HEK293 (cell line): ENCODE results near the gene GNL2.

Experiments used
- CTCF ChIA-PET: fragments of 350-600 bp; formaldehyde crosslinking; extraction: SDS; loops from one replicate; lab custom pipeline; 2021; ENCODE audit warnings: antibody characterized with exemption; lab: Yijun Ruan, JAX
- POLR2A ChIA-PET: fragments of 300-600 bp; formaldehyde crosslinking; extraction: SDS; loops from one replicate; lab custom pipeline; 2020; ENCODE audit warnings: antibody characterized with exemption, inconsistent platforms; lab: Yijun Ruan, JAX
- H3K27ac ChIP-seq: fragments of 200-500 bp; sonication (Bioruptor generic); 2 replicates; pipeline ENCODE4 v1.5.1; 2014; ENCODE audit warnings: low read depth, low read length, control low read depth, inconsistent platforms; ENCODE audit errors: extremely low read depth
- H3K36me3 ChIP-seq, 2 experiments: fragments of 200-500 bp in 1 of 2; sonication (Bioruptor generic) in 1 of 2; 1 replicate in 1 of 2; 2 replicates in 1 of 2; pipeline ENCODE4 v1.5.1; 2014 to 2017; ENCODE audit warnings: inconsistent platforms in 2 of 2, low read length in 2 of 2; ENCODE audit not compliant: control insufficient read depth in 2 of 2, insufficient read depth in 1 of 2
- H3K4me1 ChIP-seq: fragments of 200-500 bp; sonication (Bioruptor generic); 2 replicates; pipeline ENCODE4 v1.5.1; 2014; ENCODE audit warnings: mild to moderate bottlenecking, low read length, inconsistent platforms; ENCODE audit not compliant: control insufficient read depth, insufficient read depth
- H3K4me3 ChIP-seq: 2 replicates; pipeline ENCODE4 v1.5.1; 2011; ENCODE audit warnings: low read depth, mild to moderate bottlenecking, control low read depth, low read length, moderate library complexity
- H3K9me3 ChIP-seq: fragments of 200-500 bp; sonication (Bioruptor generic); 2 replicates; pipeline ENCODE4 v1.5.1; 2014; ENCODE audit warnings: low read depth, low read length, inconsistent platforms; ENCODE audit not compliant: control insufficient read depth, insufficient read depth
- BCL6B ChIP-seq: fragments of 450-650 bp; formaldehyde crosslinking; IDR thresholded peaks from 2 replicates; pipeline ENCODE4 v1.5.1; 2017; ENCODE audit warnings: missing biosample characterization, missing genetic modification characterization
- EGR2 ChIP-seq: fragments of 450-650 bp; formaldehyde crosslinking; IDR thresholded peaks from 2 replicates; pipeline ENCODE4 v1.5.1; 2016; ENCODE audit warnings: low read depth, missing biosample characterization, missing genetic modification characterization
- HOXA7 ChIP-seq: sonication (generic); formaldehyde crosslinking; IDR thresholded peaks from 2 replicates; pipeline ENCODE4 v1.8.1; 2022; ENCODE audit warnings: missing genetic modification reagents, borderline replicate concordance
- RBAK ChIP-seq: fragments of 450-650 bp; formaldehyde crosslinking; IDR thresholded peaks from 2 replicates; pipeline ENCODE4 v1.5.1; 2016; ENCODE audit warnings: missing biosample characterization, missing genetic modification characterization
- SCRT1 ChIP-seq: fragments of 450-650 bp; formaldehyde crosslinking; IDR thresholded peaks from 2 replicates; pipeline ENCODE4 v1.5.1; 2016; ENCODE audit warnings: missing biosample characterization, missing genetic modification characterization, borderline replicate concordance
- SCRT2 ChIP-seq: fragments of 450-650 bp; formaldehyde crosslinking; IDR thresholded peaks from 2 replicates; pipeline ENCODE4 v1.5.1; 2016; ENCODE audit warnings: missing biosample characterization, missing genetic modification characterization
- ZNF146 ChIP-seq: fragments of 450-650 bp; formaldehyde crosslinking; IDR thresholded peaks from 2 replicates; pipeline ENCODE4 v1.5.1; 2016; ENCODE audit warnings: missing biosample characterization, missing genetic modification characterization
- ZNF169 ChIP-seq: fragments of 450-650 bp; formaldehyde crosslinking; IDR thresholded peaks from 2 replicates; pipeline ENCODE4 v1.5.1; 2016; ENCODE audit warnings: missing biosample characterization, missing genetic modification characterization
- ZNF23 ChIP-seq: fragments of 450-650 bp; formaldehyde crosslinking; IDR thresholded peaks from 2 replicates; pipeline ENCODE4 v1.5.1; 2016; ENCODE audit warnings: missing biosample characterization, missing genetic modification characterization, borderline replicate concordance
- ZNF239 ChIP-seq: fragments of 450-650 bp; formaldehyde crosslinking; IDR thresholded peaks from 2 replicates; pipeline ENCODE4 v1.5.1; 2016; ENCODE audit warnings: missing biosample characterization, missing genetic modification characterization
- ZNF423 ChIP-seq: fragments of 450-650 bp; formaldehyde crosslinking; IDR thresholded peaks from 2 replicates; pipeline ENCODE4 v1.5.1; 2016; ENCODE audit warnings: missing biosample characterization, missing genetic modification characterization
- ZNF426 ChIP-seq: fragments of 450-650 bp; formaldehyde crosslinking; IDR thresholded peaks from 2 replicates; pipeline ENCODE4 v1.5.1; 2017; ENCODE audit warnings: missing biosample characterization, missing genetic modification characterization, mild to moderate bottlenecking, inconsistent platforms, moderate library complexity
- ZNF544 ChIP-seq: fragments of 450-650 bp; formaldehyde crosslinking; IDR thresholded peaks from 2 replicates; pipeline ENCODE4 v1.5.0; 2017; ENCODE audit warnings: missing biosample characterization, missing genetic modification characterization
- ZNF549 ChIP-seq: fragments of 450-650 bp; IDR thresholded peaks from 2 replicates; pipeline ENCODE4 v1.5.1; 2018; ENCODE audit warnings: missing biosample characterization, missing genetic modification characterization, mild to moderate bottlenecking, inconsistent platforms, moderate library complexity
- ZNF561 ChIP-seq: fragments of 450-650 bp; IDR thresholded peaks from 2 replicates; pipeline ENCODE4 v1.5.1; 2018; ENCODE audit warnings: missing biosample characterization, missing genetic modification characterization, borderline replicate concordance
- ZNF610 ChIP-seq: fragments of 450-650 bp; formaldehyde crosslinking; IDR thresholded peaks from 2 replicates; pipeline ENCODE4 v1.5.1; 2016; ENCODE audit warnings: missing biosample characterization, missing genetic modification characterization, borderline replicate concordance
- ZNF624 ChIP-seq: fragments of 450-650 bp; formaldehyde crosslinking; IDR thresholded peaks from 2 replicates; pipeline ENCODE4 v1.5.1; 2017; ENCODE audit warnings: missing biosample characterization, missing genetic modification characterization
- ZNF658 ChIP-seq: fragments of 450-650 bp; formaldehyde crosslinking; IDR thresholded peaks from 2 replicates; pipeline ENCODE4; 2016; ENCODE audit warnings: missing biosample characterization, missing genetic modification characterization
- ZNF660 ChIP-seq: fragments of 450-650 bp; IDR thresholded peaks from 2 replicates; pipeline ENCODE4 v1.5.1; 2018; ENCODE audit warnings: missing biosample characterization, mild to moderate bottlenecking, missing genetic modification characterization
- ZNF768 ChIP-seq: fragments of 450-650 bp; formaldehyde crosslinking; IDR thresholded peaks from 2 replicates; pipeline ENCODE4 v1.5.1; 2018; ENCODE audit warnings: missing biosample characterization, mild to moderate bottlenecking, missing genetic modification characterization
- ZNF830 ChIP-seq: fragments of 450-650 bp; IDR thresholded peaks from 2 replicates; pipeline ENCODE4 v1.5.0; 2018; ENCODE audit warnings: missing biosample characterization, missing genetic modification characterization, low read depth, mild to moderate bottlenecking, moderate library complexity
- TF ChIP-seq, protein P1 (sequence below): fragments of 450-650 bp; formaldehyde crosslinking; IDR thresholded peaks from 2 replicates; pipeline ENCODE4 v1.5.1; 2016; ENCODE audit warnings: missing biosample characterization, missing genetic modification characterization
- TF ChIP-seq, protein P2 (sequence below): fragments of 450-650 bp; formaldehyde crosslinking; IDR thresholded peaks from 2 replicates; pipeline ENCODE4 v1.5.1; 2017; ENCODE audit warnings: missing biosample characterization, missing genetic modification characterization
- TF ChIP-seq, protein P3 (sequence below): fragments of 450-650 bp; formaldehyde crosslinking; IDR thresholded peaks from 2 replicates; pipeline ENCODE4 v1.5.1; 2016; ENCODE audit warnings: missing biosample characterization, missing genetic modification characterization, borderline replicate concordance
- TF ChIP-seq, protein P4 (sequence below): fragments of 450-650 bp; formaldehyde crosslinking; IDR thresholded peaks from 2 replicates; pipeline ENCODE4 v1.5.1; 2016; ENCODE audit warnings: missing biosample characterization, missing genetic modification characterization, borderline replicate concordance

Gene GNL2

DNA sequence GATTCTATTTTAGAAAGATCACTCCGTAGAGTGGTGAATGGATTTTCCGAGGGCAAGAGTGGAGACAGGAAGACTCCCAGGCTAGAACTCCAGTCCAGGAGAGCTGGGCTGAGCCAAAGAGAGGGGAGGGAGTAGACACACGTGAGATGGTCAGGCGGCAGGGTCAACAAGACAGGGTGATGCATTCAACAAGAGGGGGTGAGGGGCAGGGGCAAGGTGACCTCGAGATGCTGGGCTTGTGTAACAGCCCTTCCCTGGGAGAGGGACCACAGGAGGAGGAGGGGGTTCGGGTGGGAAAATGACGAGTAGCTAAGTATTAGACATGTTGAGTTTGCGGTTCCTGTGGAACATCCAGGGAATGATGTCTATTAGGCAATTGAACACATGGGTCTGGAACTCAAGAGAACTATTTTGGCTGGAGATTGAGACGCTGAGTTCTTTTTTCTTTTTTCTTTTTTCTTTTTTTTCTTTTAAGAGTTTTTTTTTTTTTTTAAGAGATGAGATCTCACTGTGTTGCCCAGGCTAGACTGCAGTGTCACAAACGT, 25.7 kb upstream of the GNL2 start:
- TF ChIP-seq, protein P1, sequence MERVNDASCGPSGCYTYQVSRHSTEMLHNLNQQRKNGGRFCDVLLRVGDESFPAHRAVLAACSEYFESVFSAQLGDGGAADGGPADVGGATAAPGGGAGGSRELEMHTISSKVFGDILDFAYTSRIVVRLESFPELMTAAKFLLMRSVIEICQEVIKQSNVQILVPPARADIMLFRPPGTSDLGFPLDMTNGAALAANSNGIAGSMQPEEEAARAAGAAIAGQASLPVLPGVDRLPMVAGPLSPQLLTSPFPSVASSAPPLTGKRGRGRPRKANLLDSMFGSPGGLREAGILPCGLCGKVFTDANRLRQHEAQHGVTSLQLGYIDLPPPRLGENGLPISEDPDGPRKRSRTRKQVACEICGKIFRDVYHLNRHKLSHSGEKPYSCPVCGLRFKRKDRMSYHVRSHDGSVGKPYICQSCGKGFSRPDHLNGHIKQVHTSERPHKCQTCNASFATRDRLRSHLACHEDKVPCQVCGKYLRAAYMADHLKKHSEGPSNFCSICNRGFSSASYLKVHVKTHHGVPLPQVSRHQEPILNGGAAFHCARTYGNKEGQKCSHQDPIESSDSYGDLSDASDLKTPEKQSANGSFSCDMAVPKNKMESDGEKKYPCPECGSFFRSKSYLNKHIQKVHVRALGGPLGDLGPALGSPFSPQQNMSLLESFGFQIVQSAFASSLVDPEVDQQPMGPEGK (tag by site-specific recombination) = no peak
- no peak for TF ChIP-seq ZNF423 (tag by site-specific recombination)
- no peak for TF ChIP-seq ZNF624 (tag by site-specific recombination)
- no peak for TF ChIP-seq ZNF239
- TF ChIP-seq EGR2 (tag by site-specific recombination) = no peak
- TF ChIP-seq ZNF549 = no peak
- no peak for TF ChIP-seq ZNF830 (tag by site-specific recombination)
- TF ChIP-seq ZNF426 = no peak
- no peak for TF ChIP-seq ZNF658 (tag by site-specific recombination)
- TF ChIP-seq ZNF768 (tag by site-specific recombination) = no peak
- no peak for TF ChIP-seq ZNF169 (tag by site-specific recombination)
- no peak for TF ChIP-seq ZNF544 (tag by site-specific recombination)
- TF ChIP-seq ZNF23 = no peak
- TF ChIP-seq, all 188 proteins: peak for 0
- POLR2A ChIA-PET = no interaction called here
- CTCF ChIA-PET = interaction anchor here (0.7 to 1.8 kb wide), 7 partner anchors 8 to 60 kb away, joined by 3 to 5 read pairs (median 3); no protein-coding TSS in a partner anchor

GRCh38 chr1:37620707-37621106, 25.0 kb upstream of the GNL2 start:
- ChIA-PET CTCF (interaction anchor here (1.2 kb wide), 1 partner anchor 17 kb away, joined by 5 read pairs; no protein-coding TSS in a partner anchor), POLR2A (no interaction called here)
- no peaks in the 10 kb centered on the region for H3K4me1 ChIP-seq
- no peak overlapping the region for H3K4me3 ChIP-seq
- no peak overlapping the region for H3K27ac ChIP-seq
- H3K36me3 ChIP-seq = no peaks in the 10 kb centered on the region
- no peaks in the 10 kb centered on the region for H3K9me3 ChIP-seq
- no peak for TF ChIP-seq ZNF146 (tag by site-specific recombination)
- TF ChIP-seq, protein P2, sequence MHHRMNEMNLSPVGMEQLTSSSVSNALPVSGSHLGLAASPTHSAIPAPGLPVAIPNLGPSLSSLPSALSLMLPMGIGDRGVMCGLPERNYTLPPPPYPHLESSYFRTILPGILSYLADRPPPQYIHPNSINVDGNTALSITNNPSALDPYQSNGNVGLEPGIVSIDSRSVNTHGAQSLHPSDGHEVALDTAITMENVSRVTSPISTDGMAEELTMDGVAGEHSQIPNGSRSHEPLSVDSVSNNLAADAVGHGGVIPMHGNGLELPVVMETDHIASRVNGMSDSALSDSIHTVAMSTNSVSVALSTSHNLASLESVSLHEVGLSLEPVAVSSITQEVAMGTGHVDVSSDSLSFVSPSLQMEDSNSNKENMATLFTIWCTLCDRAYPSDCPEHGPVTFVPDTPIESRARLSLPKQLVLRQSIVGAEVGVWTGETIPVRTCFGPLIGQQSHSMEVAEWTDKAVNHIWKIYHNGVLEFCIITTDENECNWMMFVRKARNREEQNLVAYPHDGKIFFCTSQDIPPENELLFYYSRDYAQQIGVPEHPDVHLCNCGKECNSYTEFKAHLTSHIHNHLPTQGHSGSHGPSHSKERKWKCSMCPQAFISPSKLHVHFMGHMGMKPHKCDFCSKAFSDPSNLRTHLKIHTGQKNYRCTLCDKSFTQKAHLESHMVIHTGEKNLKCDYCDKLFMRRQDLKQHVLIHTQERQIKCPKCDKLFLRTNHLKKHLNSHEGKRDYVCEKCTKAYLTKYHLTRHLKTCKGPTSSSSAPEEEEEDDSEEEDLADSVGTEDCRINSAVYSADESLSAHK (tag by site-specific recombination) = no peak
- TF ChIP-seq BCL6B (tag by site-specific recombination) = peak; percentile 51; the same call in 1 of the 2 replicates
- TF ChIP-seq HOXA7 (CRISPR knock-in tag) = no peak
- no peak for TF ChIP-seq RBAK (tag by site-specific recombination)
- no peak for TF ChIP-seq SCRT2
- TF ChIP-seq, protein P3, sequence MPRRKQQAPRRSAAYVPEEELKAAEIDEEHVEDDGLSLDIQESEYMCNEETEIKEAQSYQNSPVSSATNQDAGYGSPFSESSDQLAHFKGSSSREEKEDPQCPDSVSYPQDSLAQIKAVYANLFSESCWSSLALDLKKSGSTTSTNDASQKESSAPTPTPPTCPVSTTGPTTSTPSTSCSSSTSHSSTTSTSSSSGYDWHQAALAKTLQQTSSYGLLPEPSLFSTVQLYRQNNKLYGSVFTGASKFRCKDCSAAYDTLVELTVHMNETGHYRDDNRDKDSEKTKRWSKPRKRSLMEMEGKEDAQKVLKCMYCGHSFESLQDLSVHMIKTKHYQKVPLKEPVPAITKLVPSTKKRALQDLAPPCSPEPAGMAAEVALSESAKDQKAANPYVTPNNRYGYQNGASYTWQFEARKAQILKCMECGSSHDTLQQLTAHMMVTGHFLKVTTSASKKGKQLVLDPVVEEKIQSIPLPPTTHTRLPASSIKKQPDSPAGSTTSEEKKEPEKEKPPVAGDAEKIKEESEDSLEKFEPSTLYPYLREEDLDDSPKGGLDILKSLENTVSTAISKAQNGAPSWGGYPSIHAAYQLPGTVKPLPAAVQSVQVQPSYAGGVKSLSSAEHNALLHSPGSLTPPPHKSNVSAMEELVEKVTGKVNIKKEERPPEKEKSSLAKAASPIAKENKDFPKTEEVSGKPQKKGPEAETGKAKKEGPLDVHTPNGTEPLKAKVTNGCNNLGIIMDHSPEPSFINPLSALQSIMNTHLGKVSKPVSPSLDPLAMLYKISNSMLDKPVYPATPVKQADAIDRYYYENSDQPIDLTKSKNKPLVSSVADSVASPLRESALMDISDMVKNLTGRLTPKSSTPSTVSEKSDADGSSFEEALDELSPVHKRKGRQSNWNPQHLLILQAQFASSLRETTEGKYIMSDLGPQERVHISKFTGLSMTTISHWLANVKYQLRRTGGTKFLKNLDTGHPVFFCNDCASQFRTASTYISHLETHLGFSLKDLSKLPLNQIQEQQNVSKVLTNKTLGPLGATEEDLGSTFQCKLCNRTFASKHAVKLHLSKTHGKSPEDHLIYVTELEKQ (tag by site-specific recombination) = no peak
- TF ChIP-seq ZNF610 (tag by site-specific recombination) = no peak
- no peak for TF ChIP-seq ZNF660 (tag by site-specific recombination)
- no peak for TF ChIP-seq SCRT1 (tag by site-specific recombination)
- TF ChIP-seq, protein P4, sequence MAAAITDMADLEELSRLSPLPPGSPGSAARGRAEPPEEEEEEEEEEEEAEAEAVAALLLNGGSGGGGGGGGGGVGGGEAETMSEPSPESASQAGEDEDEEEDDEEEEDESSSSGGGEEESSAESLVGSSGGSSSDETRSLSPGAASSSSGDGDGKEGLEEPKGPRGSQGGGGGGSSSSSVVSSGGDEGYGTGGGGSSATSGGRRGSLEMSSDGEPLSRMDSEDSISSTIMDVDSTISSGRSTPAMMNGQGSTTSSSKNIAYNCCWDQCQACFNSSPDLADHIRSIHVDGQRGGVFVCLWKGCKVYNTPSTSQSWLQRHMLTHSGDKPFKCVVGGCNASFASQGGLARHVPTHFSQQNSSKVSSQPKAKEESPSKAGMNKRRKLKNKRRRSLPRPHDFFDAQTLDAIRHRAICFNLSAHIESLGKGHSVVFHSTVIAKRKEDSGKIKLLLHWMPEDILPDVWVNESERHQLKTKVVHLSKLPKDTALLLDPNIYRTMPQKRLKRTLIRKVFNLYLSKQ (tag by site-specific recombination) = no peak
- TF ChIP-seq ZNF561 = no peak

More for the DNA sequence above, 25.7 kb upstream of the GNL2 start:
- Histone ChIP-seq H3K9me3 (no peaks in the 10 kb centered on the region), H3K4me1 (no peaks in the 10 kb centered on the region), H3K36me3 (no peaks in the 10 kb centered on the region), H3K27ac (no peak overlapping the region), H3K4me3 (no peak overlapping the region)
